GM21529 (cell line): Measurements from ENCODE around the gene IRF6.
A peak's percentile ranks its signal among the peaks of the same experiment; 100 is the strongest.

ENCODE experiments used
- ATAC-seq: cut with Tn5 transposase; IDR thresholded peaks from one replicate; pipeline ENCODE4 v1.9.1; 2021; ENCODE audit not compliant: unreplicated experiment

Gene IRF6

DNA sequence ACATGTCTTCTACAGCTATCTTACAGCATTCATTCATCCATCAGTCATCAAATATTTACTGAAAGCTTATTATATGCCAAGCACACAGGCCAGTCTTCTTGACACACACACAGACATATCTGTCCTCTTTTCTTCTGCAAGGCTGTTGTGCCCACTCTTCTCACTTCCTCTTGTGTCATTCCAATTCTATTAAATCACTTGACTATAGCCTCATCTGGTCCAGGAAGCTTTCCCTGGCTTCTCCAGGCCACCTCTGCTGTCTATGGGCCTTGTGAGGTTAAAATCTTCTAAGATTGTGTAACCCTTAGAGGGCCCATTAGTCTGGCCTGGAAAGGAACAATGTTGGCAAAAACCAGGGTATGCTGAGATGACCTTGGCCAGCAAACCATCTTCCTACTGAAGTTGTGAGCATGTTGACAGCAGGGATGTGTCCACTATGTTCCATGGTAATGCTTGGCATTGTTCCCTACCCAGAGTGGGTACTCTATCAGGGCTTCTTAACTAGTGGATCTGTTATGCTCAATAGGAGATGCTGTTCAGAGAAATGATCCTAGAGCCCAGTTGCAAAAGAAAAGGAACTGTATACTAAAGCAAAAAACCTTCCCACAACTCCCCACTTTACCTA, 44.8 kb downstream of the IRF6 start:
- no peak for ATAC-seq

DNA sequence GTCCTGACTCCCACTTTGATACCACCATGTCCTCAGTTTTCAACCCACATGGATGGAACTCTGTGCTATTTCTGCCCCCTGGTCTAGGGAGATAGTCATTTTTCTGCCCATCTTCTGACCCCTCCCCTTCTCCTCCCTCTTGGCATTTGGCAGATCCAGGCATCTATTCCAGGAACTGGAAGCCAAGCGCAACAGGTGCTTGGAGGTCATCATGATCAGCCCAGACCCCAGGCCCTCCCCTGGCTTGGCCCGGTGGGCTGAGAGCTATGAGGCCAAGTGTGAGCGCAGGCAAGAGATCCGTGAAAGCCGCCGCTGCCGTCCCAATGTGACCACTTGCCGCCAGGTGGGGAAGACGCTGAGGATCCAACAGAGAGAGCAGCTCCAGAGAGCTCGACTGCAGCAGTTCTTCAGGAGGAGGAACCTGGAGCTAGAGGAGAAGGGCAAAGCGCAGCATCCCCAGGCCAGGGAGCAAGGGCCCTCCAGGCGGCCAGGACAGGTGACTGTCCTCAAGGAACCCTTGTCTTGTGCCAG, 46.0 kb downstream of the IRF6 start:
- ATAC-seq, result no peak

DNA sequence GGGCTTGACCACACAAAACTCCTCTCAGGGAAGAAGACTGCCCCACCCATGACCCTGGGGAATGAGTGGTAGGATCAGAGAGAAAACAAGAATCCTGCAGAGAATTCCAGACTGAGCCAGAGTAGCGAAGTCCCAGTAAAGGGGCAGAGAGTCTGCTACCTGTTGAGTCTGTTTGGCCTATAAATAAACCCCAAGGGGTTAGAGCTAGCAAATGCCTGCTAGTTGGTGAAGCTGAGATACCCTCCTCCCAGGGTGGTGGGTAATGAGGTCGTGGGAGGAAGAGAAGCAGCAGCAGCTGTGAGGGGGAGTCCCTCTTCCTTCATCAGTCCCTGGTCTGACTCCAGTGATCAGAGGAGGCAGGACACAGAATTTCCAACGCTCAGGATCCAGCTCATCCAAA, 47.5 kb downstream of the IRF6 start:
- no peak for ATAC-seq

DNA sequence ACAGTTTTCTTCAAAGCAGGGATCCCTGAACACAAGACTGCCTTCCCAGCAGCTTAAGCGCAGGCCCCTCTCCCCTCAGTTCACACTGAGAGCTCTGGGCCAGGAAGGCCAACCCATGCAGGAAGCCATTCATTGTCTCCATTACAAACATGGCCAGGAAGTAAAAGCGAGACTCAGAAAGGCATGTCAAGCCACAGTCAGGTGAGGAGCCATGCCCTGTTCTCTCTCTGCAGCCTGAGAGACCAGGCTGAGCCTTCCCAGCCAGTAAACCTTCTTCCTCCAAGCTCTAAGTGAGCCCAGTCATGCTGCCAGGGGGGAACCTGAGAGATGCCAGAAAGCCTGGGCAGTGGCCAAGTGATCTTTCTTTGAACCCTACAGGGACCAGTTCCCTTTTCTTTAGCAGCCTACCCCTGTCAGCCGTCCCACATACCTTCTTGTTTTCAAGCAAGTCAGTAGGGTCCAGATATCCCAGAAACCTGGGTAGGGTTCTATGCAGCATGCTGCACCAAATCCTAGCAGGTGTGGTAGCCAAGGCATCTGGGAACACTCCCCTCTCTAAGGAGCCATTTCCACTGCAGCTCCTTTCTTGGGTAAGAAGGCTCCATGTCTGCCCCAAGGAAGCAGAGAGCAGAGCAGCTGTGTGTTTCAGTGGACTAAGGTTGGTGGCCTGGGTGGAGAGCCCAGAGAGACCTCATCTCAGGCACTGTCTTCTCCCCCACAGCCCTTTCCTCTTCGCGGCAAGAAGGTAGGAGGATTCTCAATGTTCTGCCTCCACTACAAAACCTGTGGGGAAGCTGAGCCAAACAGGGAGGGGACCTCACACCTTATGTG, 49.1 kb downstream of the IRF6 start:
- peak; percentile 35 for ATAC-seq

DNA sequence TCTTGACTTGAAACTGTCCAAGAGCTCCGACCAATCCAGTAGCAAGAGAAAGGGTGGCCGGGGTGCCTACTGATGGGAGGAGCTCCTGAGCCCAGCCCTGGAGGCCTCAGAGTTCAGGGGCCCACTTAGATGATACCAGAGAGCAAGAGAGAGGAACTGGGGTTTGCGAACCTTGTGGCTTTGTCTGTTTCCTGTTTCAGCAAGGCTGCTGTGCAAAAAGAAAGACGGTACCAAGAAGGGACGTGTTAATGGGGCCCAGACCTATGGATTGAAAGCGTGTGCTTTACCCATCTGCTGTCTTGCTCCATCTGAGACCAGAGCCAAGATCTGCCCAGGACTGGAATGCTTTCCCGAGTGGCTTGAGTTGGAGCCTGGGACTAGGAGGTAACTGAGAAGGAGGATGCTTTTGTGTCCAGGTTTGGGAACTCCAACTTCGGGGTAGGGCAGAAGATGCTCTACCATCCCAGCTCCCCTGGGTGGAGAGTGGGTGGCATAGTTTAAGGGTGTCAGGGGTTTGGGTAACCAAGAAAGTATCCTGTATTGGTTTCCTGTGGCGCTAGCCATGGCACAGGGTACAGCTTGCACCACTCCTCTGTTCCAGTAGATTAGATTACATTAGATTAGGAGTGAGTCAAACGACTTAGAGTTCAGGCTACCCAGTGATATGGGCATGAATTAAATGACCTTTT, 49.9 kb downstream of the IRF6 start, which contains the start of gene TRAF3IP3:
TSS of gene TRAF3IP3 (plus strand) at position 128 of the 689 bp plus-strand sequence. CDS start 3,987 bp downstream, outside the sequence.
- ATAC-seq, result peak; percentile 70

DNA sequence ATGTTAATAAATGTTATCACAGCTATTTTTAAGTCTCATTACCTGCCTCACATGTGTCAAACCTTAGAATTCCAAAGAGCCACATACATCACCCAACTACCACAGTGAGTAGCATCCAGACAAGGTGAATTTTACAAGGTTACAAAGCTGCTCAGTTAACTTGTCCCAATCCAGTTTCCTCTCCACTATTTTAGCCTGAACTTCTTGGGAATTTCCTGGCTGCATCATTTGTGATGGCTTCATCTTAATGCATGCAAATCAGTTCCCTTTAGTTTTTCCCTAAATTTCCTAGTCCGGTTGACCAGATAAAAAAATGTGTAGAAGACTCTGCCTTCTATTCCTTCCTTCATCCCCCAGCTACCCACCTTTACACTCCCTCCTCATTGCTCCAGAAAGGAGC, 50.7 kb downstream of the IRF6 start:
- no peak for ATAC-seq

DNA sequence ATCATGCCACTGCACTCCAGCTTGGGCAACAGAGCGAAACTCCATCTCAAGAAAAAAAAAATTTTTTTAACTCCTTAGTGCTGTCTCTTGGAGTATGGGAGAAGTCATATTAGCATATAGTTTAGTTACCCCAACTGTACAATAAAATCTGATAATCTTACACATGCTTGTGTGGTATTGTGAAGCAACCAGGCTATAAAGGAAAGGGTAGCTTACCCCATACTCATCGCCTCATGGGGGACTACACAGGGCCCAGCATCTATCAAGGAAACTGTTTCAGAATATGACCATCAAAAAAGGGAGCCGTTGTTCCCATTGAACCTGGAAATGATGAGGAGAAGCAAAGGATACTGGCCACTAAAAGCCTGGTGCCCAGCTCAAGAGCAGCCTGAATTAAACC, 53.1 kb downstream of the IRF6 start:
- ATAC-seq, result no peak

DNA sequence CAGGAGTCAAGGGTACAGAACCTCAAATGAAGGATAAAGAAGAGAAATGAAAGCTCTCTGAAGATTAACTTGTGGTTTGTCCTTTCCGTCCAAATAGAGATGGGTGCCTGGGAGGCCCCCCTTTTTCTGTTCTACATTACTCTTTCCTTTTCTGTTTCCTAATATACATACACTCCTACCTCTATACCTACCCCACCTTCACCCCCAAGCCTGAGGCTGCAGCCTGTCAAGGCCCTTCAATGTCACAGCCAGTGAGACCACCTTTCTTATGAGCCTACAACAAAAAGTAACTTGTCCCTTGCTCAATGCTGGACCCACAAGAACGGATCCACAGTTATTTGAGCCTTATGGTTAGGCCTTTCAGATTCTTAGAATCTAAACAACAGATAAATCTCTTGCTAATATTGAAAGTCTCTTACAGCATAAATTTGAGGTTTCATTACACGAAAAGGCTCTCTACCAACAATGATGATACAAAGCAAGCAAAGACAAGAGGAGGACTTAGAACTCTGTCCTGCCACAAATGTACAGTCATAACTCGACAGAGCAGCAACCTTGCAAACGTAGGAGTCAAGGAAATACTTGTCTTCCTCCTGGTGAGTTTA, 54.2 kb downstream of the IRF6 start:
- ATAC-seq, result peak; percentile 48

DNA sequence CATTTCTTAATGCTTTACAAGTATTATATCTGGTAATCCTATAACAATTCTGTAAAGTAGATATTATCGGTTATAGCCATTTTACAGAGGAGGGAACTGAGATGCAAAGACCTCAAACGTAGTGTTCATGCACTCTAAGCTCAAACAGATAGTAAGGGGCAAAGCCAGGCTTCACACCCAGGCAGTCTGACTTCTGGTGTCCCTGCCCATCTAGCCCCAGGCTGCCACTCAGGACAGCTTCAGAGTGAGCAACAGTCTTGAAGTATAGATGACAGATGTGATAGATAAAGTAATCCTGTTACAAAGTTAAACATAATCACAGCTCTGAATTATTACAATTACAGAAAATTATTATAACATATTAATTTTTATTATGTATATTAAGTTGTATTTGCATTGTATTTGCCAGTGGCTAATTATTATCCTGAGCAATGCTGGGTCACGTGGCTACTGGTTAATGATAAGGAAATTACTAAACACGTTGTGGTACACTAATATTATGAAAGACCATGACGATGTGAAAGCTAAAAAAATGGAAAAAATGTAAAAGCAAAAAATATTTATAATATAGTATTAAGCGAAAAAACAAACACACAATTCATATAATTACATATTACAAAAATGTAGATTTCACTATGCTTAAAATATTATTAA, 56.1 kb downstream of the IRF6 start:
- ATAC-seq, result no peak

DNA sequence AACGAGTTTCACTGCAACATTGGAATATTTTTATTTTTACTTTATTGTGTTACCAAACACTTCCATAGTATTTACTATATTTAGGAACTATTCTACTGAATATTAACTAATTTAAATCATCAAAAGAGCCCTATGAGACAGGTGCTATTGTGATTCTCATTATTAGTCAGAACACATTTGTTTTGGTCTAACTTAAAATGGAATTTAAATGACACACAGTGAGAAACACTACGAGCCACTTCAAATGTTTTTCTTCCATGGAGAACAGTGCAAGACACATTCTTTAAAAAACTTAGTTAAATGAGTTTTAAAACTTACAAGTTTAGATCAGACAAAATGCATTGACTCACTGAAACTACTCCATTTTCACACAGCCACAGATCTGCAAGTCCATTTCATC, 56.7 kb downstream of the IRF6 start:
- no peak for ATAC-seq

DNA sequence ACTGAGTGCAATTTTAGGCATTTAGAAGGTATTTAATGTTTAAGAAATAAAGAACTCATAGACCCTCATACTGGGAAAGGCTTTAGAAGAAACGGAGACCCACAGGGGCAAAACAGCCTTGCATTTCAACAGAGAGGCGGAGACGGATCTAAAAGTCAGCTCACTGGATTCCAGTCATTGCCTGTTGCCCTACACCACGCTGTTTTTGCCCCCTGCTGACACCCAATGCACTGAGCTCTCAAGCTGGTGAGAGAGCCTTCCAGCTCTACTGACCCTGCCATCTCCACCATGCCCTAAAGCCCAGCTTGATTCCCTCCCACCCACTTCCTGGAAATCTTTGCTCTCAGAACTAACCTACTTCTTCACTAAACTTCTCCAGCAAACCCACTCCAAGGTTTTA, 57.3 kb downstream of the IRF6 start:
- no peak for ATAC-seq

DNA sequence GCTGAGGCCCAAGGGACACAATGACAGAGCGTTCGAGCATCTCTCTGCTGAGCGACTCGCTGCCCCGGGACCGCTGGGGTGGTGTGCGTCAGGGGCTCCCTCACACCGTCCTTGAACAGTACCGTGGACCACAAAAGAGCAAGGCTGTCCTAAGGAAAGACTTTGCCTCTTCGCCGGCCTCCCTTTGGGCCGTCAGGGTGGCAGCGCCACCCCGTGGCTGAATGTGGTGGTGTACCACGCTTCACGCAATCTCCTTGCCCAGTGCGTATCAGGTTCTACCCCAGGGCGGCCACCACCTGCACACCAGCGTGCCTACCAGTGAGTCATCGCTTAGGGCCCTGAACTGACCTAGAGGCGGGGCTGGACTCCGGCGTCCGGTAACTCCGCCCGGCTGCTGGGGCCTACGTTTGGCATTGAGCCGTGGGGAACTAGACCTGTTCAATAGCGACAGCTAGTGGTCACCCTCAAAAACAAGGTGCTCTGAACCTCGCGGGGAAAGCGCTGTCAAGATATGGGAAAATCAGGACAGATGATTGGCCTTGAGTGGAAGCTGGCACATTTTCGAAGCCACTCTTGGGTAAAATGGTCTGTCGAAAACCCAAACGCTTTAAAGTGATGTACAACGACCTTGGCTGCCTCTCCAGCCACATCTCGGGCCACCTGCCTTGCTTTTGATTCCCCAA, 58.2 kb downstream of the IRF6 start:
- peak; percentile 63 for ATAC-seq

DNA sequence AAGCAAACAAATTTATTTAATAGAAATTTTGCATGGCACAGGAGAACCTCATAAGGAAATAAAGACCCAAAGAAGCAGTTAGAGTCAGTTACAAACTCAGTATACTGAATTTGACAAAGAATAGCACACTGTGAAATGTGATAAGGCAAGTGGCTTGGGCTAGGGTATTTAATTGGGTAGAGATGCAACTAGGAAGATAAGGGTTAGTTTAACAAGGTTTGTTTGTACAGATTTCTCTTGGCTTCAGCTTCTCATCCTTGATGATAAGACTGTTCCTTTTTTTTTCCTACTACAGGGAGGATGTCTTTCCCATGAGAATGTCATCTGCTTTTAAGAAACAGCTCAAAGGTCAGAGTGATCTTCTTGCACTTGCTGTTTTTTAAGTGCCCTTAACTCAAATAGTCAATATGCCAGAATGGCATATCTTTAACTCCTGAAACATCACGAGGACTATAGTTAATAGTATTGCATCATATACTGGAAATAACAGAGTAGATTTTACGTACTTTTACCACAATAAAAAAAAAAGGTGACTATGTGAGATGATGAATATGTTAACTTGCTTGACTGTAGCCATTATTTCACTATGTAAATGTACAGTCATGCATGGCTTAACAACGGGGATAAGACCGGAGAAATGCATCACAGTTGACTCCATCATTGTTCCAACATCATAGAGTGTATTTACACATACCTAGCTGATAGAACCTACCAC, 59.3 kb downstream of the IRF6 start:
- no peak for ATAC-seq

DNA sequence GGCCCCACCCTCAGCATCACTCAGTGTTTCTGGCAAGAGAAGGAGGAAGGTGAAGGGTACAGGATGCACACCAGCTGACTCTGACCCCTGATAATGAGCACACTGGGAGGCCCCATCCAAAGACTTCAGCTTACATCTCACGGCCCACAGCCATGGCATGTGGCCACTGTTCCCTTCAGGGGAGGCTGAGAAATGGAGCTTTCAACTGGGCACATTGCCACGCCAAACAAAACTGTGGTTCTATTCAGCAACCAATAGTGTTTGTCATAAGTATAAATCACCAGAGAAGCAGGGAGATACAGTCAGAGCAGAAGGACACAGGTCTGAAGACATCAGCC, 62.8 kb downstream of the IRF6 start:
- ATAC-seq, result no peak

DNA sequence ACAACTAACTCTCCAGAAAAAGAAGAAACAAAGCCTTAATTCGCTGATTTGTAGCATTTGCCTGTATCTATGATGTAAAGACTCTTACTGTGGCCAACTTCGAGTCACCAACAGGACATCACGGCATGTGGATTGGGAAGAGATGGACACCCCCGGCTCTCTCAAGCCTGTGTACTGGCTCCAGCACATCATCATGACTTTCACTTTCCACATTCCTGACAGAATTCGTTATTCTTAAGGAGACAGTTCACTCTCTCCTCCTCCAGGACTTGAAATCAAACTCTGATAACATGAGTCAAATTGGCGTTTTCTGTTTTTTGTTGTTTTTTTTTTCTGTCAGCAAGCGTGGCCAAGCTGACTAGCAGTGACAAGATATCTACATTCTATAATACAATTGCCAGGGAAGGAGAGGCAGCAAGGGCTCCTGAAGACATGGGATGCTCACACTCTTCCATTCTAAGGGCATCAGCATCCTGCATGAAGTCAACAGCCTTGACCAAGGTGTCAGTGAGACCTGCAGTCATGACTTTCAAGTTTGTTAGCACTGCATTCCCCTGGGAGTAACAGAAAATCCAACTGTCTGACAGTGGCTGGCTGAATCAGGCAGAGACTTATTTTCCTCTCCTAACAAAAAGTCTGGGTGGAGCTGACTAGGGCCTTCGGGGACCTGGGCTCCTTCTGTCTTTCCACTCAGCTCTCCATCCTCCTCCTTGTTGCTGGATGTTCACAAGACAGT, 63.4 kb downstream of the IRF6 start:
- no peak for ATAC-seq

DNA sequence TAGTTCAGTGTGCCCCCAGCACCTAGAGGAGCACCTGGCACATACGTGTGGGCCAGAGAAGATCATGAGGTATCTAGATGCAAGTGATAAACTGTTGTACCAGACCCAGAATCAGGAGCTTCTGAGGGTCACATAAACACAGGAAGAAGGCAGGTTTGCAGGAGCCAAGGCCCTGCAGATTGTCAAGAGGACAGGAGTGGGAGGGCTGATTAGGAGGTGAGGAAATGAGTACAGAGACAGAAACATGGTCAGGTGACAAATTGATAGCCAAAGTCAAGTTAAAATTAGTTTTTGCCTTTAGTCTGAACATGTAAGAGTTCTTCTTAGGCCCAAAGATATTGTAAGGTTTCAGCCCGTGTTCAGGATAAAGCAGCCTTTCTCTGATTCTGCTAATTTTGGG, 64.1 kb downstream of the IRF6 start:
- ATAC-seq, result no peak

DNA sequence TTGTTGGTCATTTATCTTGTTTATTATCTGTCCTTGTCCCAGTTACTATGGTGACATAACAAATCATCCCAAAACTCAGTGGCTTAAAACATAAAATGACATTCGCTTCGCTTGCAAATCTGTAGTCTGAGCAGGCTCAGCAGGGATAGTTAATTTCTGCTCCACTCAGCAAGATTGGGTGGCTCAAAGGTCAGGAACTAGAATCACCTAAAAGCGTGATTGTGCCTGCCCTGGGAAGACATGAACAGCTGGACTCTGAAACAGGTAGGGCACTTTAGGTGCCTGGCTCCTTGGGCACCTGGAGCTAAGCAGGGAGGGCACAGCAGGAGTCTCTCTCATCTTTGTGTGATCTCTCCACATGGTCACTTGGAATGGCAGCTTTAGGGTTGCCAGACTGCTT, 64.7 kb downstream of the IRF6 start:
- no peak for ATAC-seq

DNA sequence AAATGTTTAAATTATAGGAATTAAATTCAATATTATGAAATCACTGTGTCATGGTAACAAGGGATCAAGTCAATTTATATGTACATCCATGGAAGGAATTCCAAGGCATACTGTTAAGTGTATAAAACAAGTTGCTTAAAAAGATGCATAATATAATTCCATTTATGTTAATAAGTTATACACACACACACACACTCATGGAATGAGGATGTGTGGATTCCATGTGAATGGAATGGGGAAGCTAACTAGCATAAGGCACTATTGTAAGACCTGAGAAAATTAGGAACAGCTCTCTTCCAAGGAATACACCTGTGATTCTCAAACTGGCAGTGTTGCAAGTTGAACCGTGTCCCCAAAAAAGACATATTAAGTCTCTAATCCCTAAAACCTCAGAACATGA, 67.7 kb downstream of the IRF6 start:
- ATAC-seq, result no peak

DNA sequence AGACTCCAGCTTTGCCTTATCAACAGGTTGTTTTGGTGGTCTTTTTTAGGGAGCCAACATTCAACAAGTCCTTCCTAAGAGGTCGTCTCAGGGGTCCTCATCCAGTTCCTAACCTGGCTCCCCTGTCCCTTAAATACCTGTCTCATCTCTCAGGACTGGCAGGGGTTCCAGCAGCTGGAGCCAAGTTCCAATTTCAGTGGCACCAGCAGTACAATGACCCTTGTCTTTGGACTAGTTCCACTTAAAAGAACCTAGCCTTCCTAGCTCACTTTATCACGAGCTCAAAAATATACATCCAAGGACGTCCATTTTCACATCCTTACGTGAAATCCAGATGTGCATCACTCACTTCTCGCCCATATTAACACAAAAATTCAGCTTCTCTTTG, 68.8 kb downstream of the IRF6 start:
- no peak for ATAC-seq
